OCI-LY7 (cell line): ENCODE data around the gene ZBED4. TPM values are rescaled to one million over a fixed set of nuclear protein-coding genes. Genes with fewer than 3 reads are reported as not detected.

Source experiments
- BruUV-seq: library from RNA; stranded (reverse); fragments of 400-500 nt; replicated peaks from 2 replicates; lab custom pipeline; 2021; lab: Mats Ljungman, UMichigan
- CTCF ChIA-PET: fragments of 300-600 bp; sonication (Branson Sonifier 250); formaldehyde crosslinking; loops from one replicate; lab custom pipeline; 2022; ENCODE audit warnings: antibody characterized with exemption; ENCODE audit not compliant: unreplicated experiment; lab: Charles Lee
- POLR2A ChIA-PET: fragments of 300-600 bp; sonication (Branson Sonifier 250); formaldehyde crosslinking; loops from one replicate; lab custom pipeline; 2022; ENCODE audit warnings: antibody characterized with exemption; lab: Charles Lee
- DNase-seq: peaks from one replicate; pipeline ENCODE4 v3.0.0-alpha.2; 2015; ENCODE audit warnings: low spot score
- H2AFZ ChIP-seq: fragments of 200-600 bp; sonication (generic), shearing (Covaris generic); 2 replicates; pipeline ENCODE4 v1.6.1; 2014; ENCODE audit warnings: mild to moderate bottlenecking, antibody characterized with exemption, low read length, moderate library complexity
- H3K27ac ChIP-seq: fragments of 200-600 bp; sonication (generic); 2 replicates; pipeline ENCODE4 v1.5.1; 2014; ENCODE audit warnings: mixed run types, low read depth, mild to moderate bottlenecking, moderate library complexity, low read length, inconsistent platforms; ENCODE audit not compliant: poor library complexity, severe bottlenecking
- H3K36me3 ChIP-seq: fragments of 200-600 bp; sonication (generic); 2 replicates; pipeline ENCODE4 v1.6.1; 2014; ENCODE audit warnings: mild to moderate bottlenecking, antibody characterized with exemption, low read length, moderate library complexity, mixed read lengths; ENCODE audit not compliant: insufficient read depth
- H3K4me1 ChIP-seq: fragments of 200-600 bp; sonication (generic); 2 replicates; pipeline ENCODE4 v1.5.1; 2014; ENCODE audit warnings: mild to moderate bottlenecking, low read length; ENCODE audit not compliant: insufficient read depth, poor library complexity, severe bottlenecking
- H3K4me2 ChIP-seq: fragments of 200-600 bp; sonication (generic); 2 replicates; pipeline ENCODE4 v1.6.1; 2014; ENCODE audit warnings: mild to moderate bottlenecking, low read length
- H3K4me3 ChIP-seq: fragments of 200-600 bp; sonication (generic); 2 replicates; pipeline ENCODE4 v1.5.1; 2014; ENCODE audit warnings: mild to moderate bottlenecking, low read depth, low read length; ENCODE audit not compliant: poor library complexity, severe bottlenecking
- H3K79me2 ChIP-seq: fragments of 200-600 bp; sonication (generic); 2 replicates; pipeline ENCODE4 v1.6.1; 2016; ENCODE audit warnings: low read depth, mild to moderate bottlenecking, low read length, moderate library complexity, mixed read lengths; ENCODE audit not compliant: insufficient read depth
- H3K9me2 ChIP-seq: fragments of 200-600 bp; sonication (generic); 2 replicates; pipeline ENCODE4 v1.6.1; 2016; ENCODE audit warnings: mild to moderate bottlenecking, low read length, mixed read lengths; ENCODE audit not compliant: insufficient read depth
- H3K9me3 ChIP-seq: fragments of 200-600 bp; sonication (generic); 2 replicates; pipeline ENCODE4 v1.6.1; 2014; ENCODE audit warnings: mild to moderate bottlenecking, mixed run types, low read length, mixed read lengths
- H4K20me1 ChIP-seq: fragments of 200-600 bp; sonication (generic); 2 replicates; pipeline ENCODE4 v1.6.1; 2014; ENCODE audit warnings: mild to moderate bottlenecking, antibody characterized with exemption, low read length, moderate library complexity, mixed read lengths; ENCODE audit not compliant: insufficient read depth
- EZH2phosphoT487 ChIP-seq: fragments of 200-600 bp; sonication (generic); IDR thresholded peaks from 2 replicates; pipeline ENCODE4 v1.6.1; 2018; ENCODE audit warnings: low read depth, borderline replicate concordance, mild to moderate bottlenecking, mixed run types, antibody characterized with exemption, low read length, moderate library complexity, mixed read lengths
- intact Hi-C: fragments of 100-400 bp; cut with micrococcal nuclease; formaldehyde crosslinking; loops from one replicate; pipeline ENCODE4 v1.10.0; 2022; ENCODE audit not compliant: unreplicated experiment
- total RNA-seq, 2 experiments: library from RNA; depleted of rRNA in 1 of 2; stranded (reverse); fragments of >200 nt in 1 of 2; shearing (Covaris generic) in 1 of 2; gene quantifications; 2 replicates each; pipeline ENCODE4 v1.2.3, GENCODE V29; 2014 to 2022
- TF ChIP-seq, protein P1 (sequence below): fragments of 200-600 bp; sonication (generic); conservative IDR thresholded peaks from 2 replicates; pipeline ENCODE4 v1.5.1; 2014; ENCODE audit warnings: mild to moderate bottlenecking, antibody characterized with exemption, low read length, moderate library complexity, mixed read lengths

The ZBED4 gene
- total RNA-seq, 2 experiments from 2014 or later: 30.4 to 31.6 TPM

DNA sequence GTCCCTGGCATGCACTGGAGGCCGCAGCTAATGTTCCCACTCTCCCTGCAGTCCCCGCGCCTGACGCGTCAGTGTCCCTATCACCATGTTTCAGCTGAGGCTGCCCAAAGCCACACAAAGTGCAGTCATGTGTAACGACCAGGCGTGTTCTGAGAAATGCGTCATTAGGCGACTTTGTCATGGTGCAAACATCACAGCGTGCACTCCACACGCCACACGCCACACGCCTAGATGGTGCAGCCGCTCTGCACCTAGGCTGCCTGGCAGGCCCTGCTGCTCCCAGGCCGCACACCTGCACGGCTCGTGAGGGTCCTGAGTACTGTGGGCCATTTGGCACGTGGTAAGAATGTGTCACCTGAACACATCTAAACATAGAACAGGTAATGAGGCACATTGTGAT, 67.2 kb downstream of the ZBED4 start:
- no peaks in the 10 kb centered on the region for H3K36me3 ChIP-seq
- no peaks in the 10 kb centered on the region for H3K9me3 ChIP-seq
- peaks cover 45% of the 10 kb centered on the region for H3K4me1 ChIP-seq
- no peak overlapping the region for H3K4me3 ChIP-seq
- no peak for DNase-seq
- no peaks in the 10 kb centered on the region for H3K9me2 ChIP-seq
- TF ChIP-seq EZH2phosphoT487: no peak
- TF ChIP-seq, protein P1, sequence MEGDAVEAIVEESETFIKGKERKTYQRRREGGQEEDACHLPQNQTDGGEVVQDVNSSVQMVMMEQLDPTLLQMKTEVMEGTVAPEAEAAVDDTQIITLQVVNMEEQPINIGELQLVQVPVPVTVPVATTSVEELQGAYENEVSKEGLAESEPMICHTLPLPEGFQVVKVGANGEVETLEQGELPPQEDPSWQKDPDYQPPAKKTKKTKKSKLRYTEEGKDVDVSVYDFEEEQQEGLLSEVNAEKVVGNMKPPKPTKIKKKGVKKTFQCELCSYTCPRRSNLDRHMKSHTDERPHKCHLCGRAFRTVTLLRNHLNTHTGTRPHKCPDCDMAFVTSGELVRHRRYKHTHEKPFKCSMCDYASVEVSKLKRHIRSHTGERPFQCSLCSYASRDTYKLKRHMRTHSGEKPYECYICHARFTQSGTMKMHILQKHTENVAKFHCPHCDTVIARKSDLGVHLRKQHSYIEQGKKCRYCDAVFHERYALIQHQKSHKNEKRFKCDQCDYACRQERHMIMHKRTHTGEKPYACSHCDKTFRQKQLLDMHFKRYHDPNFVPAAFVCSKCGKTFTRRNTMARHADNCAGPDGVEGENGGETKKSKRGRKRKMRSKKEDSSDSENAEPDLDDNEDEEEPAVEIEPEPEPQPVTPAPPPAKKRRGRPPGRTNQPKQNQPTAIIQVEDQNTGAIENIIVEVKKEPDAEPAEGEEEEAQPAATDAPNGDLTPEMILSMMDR: no peak
- intact Hi-C loops: no loop called here
- ChIA-PET POLR2A (no interaction called here), CTCF (interaction anchor here (1.2 kb wide), 1 partner anchor 8 kb away, joined by 3 read pairs; no protein-coding TSS in a partner anchor)
- no peak overlapping the region for H2AFZ ChIP-seq
- H3K27ac ChIP-seq: no peak overlapping the region
- BruUV-seq: no TSS peak
- peaks cover 8% of the 10 kb centered on the region; the same call in 1 of the 2 replicates for H3K79me2 ChIP-seq
- no peaks in the 10 kb centered on the region for H4K20me1 ChIP-seq
- no peak overlapping the region for H3K4me2 ChIP-seq

DNA sequence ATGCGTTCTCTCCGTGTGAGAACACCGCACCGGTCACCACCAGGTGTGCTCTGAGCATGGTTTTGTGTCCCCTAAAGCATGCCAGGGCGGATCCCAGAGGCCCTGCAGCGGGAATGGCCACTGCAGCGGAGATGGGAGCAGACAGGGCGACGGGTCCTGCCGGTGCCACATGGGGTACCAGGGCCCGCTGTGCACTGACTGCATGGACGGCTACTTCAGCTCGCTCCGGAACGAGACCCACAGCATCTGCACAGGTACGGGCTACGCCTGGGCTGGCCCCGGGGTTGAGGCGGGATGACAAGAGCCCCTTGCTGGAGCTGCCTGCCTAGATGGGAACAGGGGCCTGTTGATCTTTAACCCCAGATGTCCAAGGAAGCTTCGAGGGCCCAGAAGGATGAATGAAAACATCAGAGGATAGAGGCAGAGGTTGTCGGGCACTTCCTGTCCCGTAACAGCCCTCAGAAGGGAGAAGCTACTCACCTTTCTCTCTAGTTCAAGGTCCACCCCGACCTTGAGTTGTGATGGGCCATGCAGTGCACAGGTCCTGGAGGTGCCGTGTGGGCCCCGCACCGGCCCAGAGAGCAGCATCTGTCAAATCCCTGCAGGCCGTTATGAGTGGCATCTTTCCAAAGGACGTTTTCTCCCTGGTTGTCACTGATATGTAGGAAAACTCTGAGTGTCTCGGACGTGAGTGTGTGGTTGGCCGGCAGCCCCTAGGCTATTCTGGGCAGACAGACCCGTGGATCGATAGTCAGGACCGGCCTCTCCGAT, 68.0 kb downstream of the ZBED4 start:
- intact Hi-C loops: no loop called here
- H3K4me3 ChIP-seq: no peak overlapping the region
- H3K9me2 ChIP-seq: no peaks in the 10 kb centered on the region
- no peak overlapping the region for H2AFZ ChIP-seq
- TF ChIP-seq EZH2phosphoT487: no peak
- TF ChIP-seq, protein P1: no peak
- no peak overlapping the region for H3K4me2 ChIP-seq
- H4K20me1 ChIP-seq: no peaks in the 10 kb centered on the region
- peaks cover 8% of the 10 kb centered on the region; the same call in 1 of the 2 replicates for H3K79me2 ChIP-seq
- H3K4me1 ChIP-seq: peaks cover 50% of the 10 kb centered on the region
- H3K9me3 ChIP-seq: no peaks in the 10 kb centered on the region
- H3K27ac ChIP-seq: no peak overlapping the region
- no peaks in the 10 kb centered on the region for H3K36me3 ChIP-seq
- ChIA-PET CTCF (interaction anchor here (1.2 kb wide), 1 partner anchor 9 kb away, joined by 3 read pairs; no protein-coding TSS in a partner anchor), POLR2A (no interaction called here)
- no peak for DNase-seq
- no TSS peak for BruUV-seq

DNA sequence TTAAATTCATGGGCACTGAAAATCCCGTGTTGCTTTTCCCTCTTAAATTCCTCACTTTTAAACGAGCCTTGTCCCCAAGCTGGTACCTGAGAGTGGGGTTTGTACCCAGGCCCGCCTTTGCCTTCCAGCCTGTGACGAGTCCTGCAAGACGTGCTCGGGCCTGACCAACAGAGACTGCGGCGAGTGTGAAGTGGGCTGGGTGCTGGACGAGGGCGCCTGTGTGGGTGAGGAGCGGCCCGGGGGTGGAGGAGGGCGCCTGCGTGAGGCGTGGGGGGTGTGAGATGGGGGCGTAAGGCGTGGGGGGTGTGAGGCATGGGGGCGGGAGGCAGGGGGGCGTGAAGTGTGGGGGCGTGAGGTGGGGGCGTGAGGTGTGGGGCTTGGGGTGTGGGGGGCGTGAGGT, 68.8 kb downstream of the ZBED4 start:
- BruUV-seq: no TSS peak
- H3K9me2 ChIP-seq: no peaks in the 10 kb centered on the region
- no peaks in the 10 kb centered on the region for H4K20me1 ChIP-seq
- ChIA-PET CTCF (no interaction called here), POLR2A (no interaction called here)
- H3K9me3 ChIP-seq: no peaks in the 10 kb centered on the region
- no peak overlapping the region for H3K4me2 ChIP-seq
- H3K36me3 ChIP-seq: no peaks in the 10 kb centered on the region
- TF ChIP-seq EZH2phosphoT487: no peak
- TF ChIP-seq, protein P1: no peak
- H2AFZ ChIP-seq: no peak overlapping the region
- no peak overlapping the region for H3K27ac ChIP-seq
- peaks cover 45% of the 10 kb centered on the region for H3K4me1 ChIP-seq
- peaks cover 4% of the 10 kb centered on the region; the same call in 1 of the 2 replicates for H3K79me2 ChIP-seq
- intact Hi-C loops: no loop called here
- DNase-seq: no peak
- H3K4me3 ChIP-seq: no peak overlapping the region
